Neural cell (in vitro differentiated cells): Measurements from ENCODE around the gene RBM8A. TPM values are rescaled to one million over a fixed set of nuclear protein-coding genes. Genes with fewer than 3 reads are reported as not detected.

Source experiments
- H2AFZ ChIP-seq: fragments of 200-600, 300-800 bp; sonication (generic), shearing (Covaris generic); 2 replicates; pipeline ENCODE4 v1.6.0; 2014; ENCODE audit warnings: low read depth, mild to moderate bottlenecking, antibody characterized with exemption, low read length, moderate library complexity
- H3F3A ChIP-seq: fragments of 200-600 bp; shearing (Covaris generic); 2 replicates; pipeline ENCODE4 v1.6.1; 2016; ENCODE audit warnings: mild to moderate bottlenecking, moderate library complexity, mixed read lengths, antibody characterized with exemption, low read length; ENCODE audit not compliant: insufficient read depth, poor library complexity, severe bottlenecking
- H3K27ac ChIP-seq: fragments of 200-600, 300-800 bp; sonication (generic), shearing (Covaris generic); 2 replicates; pipeline ENCODE4 v1.5.1; 2014; ENCODE audit warnings: mild to moderate bottlenecking, low read length, moderate library complexity
- H3K27me3 ChIP-seq: fragments of 300-800, 200-600 bp; sonication (generic), shearing (Covaris generic); 2 replicates; pipeline ENCODE4 v1.6.0; 2014; ENCODE audit warnings: mild to moderate bottlenecking, low read depth, low read length, moderate library complexity; ENCODE audit not compliant: insufficient read depth
- H3K36me3 ChIP-seq: fragments of 300-800, 200-600 bp; sonication (generic), shearing (Covaris generic); 2 replicates; pipeline ENCODE4 v1.5.1; 2014; ENCODE audit warnings: mild to moderate bottlenecking, antibody characterized with exemption, low read length, moderate library complexity; ENCODE audit not compliant: insufficient read depth
- H3K4me2 ChIP-seq: fragments of 300-800, 200-600 bp; sonication (generic), shearing (Covaris generic); 2 replicates; pipeline ENCODE4 v1.6.0; 2014; ENCODE audit warnings: mild to moderate bottlenecking, low read length
- H3K4me3 ChIP-seq: fragments of 300-800, 200-600 bp; sonication (generic), shearing (Covaris generic); 2 replicates; pipeline ENCODE4 v1.5.1; 2014; ENCODE audit warnings: mild to moderate bottlenecking, low read length, moderate library complexity
- H3K79me2 ChIP-seq: fragments of 200-600 bp; shearing (Covaris generic); replicated peaks from 2 replicates; pipeline ENCODE4 v1.6.0; 2014; ENCODE audit warnings: mild to moderate bottlenecking, low read length, moderate library complexity; ENCODE audit not compliant: insufficient read depth
- H3K9ac ChIP-seq: fragments of 300-800, 200-600 bp; sonication (generic), shearing (Covaris generic); 2 replicates; pipeline ENCODE4 v1.6.1; 2016; ENCODE audit warnings: mild to moderate bottlenecking, low read length, mixed read lengths
- H3K9me2 ChIP-seq: fragments of 200-600 bp; shearing (Covaris generic); 2 replicates; pipeline ENCODE4 v1.6.1; 2016; ENCODE audit warnings: mild to moderate bottlenecking, low read length, mixed read lengths; ENCODE audit not compliant: insufficient read depth
- H3K9me3 ChIP-seq: fragments of 200-600, 300-800 bp; sonication (generic), shearing (Covaris generic); 2 replicates; pipeline ENCODE4 v1.6.1; 2016; ENCODE audit warnings: mild to moderate bottlenecking, mixed run types, low read length, moderate library complexity, mixed read lengths
- H4K20me1 ChIP-seq: fragments of 200-600 bp; shearing (Covaris generic); 2 replicates; pipeline ENCODE4 v1.6.1; 2016; ENCODE audit warnings: mild to moderate bottlenecking, mixed run types; ENCODE audit not compliant: insufficient read depth
- CTCF ChIP-seq: fragments of 450-650 bp; IDR thresholded peaks from 2 replicates; pipeline ENCODE4 v1.5.1; 2014; ENCODE audit warnings: antibody characterized with exemption, mild to moderate bottlenecking, moderate library complexity; ENCODE audit not compliant: poor library complexity, severe bottlenecking
- EP300 ChIP-seq: fragments of 450-650 bp; conservative IDR thresholded peaks from 2 replicates; pipeline ENCODE4 v1.6.1; 2014; ENCODE audit warnings: antibody characterized with exemption, mild to moderate bottlenecking, moderate library complexity; ENCODE audit not compliant: poor library complexity, severe bottlenecking
- EZH2 ChIP-seq: fragments of 200-600, 300-800 bp; shearing (Covaris generic), sonication (generic); IDR thresholded peaks from 2 replicates; pipeline ENCODE4 v1.6.1; 2014; ENCODE audit warnings: antibody characterized with exemption, low read length, borderline replicate concordance, mild to moderate bottlenecking; ENCODE audit not compliant: insufficient read depth, poor library complexity, severe bottlenecking
- MXI1 ChIP-seq: fragments of 450-650 bp; conservative IDR thresholded peaks from 2 replicates; pipeline ENCODE4 v1.6.1; 2014; ENCODE audit warnings: antibody characterized with exemption, mild to moderate bottlenecking; ENCODE audit not compliant: poor library complexity, severe bottlenecking
- POLR2AphosphoS5 ChIP-seq: IDR thresholded peaks from 2 replicates; pipeline ENCODE4 v1.6.1; 2012
- RAD21 ChIP-seq: fragments of 450-650 bp; conservative IDR thresholded peaks from 2 replicates; pipeline ENCODE4 v1.6.1; 2014; ENCODE audit warnings: antibody characterized with exemption, mild to moderate bottlenecking, moderate library complexity
- SMC3 ChIP-seq: fragments of 450-650 bp; conservative IDR thresholded peaks from 2 replicates; pipeline ENCODE4 v1.6.1; 2014; ENCODE audit warnings: antibody characterized with exemption, mild to moderate bottlenecking, moderate library complexity; ENCODE audit not compliant: poor library complexity
- TAF1 ChIP-seq: IDR thresholded peaks from 2 replicates; pipeline ENCODE4 v1.6.1; 2012; ENCODE audit warnings: low read depth
- polyA plus RNA-seq: library from polyadenylated mRNA; depleted of rRNA; stranded (reverse); fragments of >200 nt; gene quantifications from 2 replicates; pipeline ENCODE4 v1.2.3, GENCODE V29; 2014
- TF ChIP-seq, protein P1 (sequence below): IDR thresholded peaks from 2 replicates; pipeline ENCODE4 v1.6.1; 2012; ENCODE audit warnings: borderline replicate concordance

The RBM8A gene
- polyA plus RNA-seq, 1 donor from 2014 or later, result 366 TPM

- Histone ChIP-seq H2AFZ (no peak overlapping the region), H3K27ac (no peak overlapping the region), H3K9me2 (no peaks in the 10 kb centered on the region), H4K20me1 (no peaks in the 10 kb centered on the region), H3K4me3 (no peak overlapping the region), H3K9ac (no peak overlapping the region), H3K79me2 (no peaks in the 10 kb centered on the region), H3K4me2 (no peak overlapping the region), H3K9me3 (no peaks in the 10 kb centered on the region), H3F3A (no peaks in the 10 kb centered on the region), H3K27me3 (no peaks in the 10 kb centered on the region), H3K36me3 (no peaks in the 10 kb centered on the region)
- no peak for TF ChIP-seq POLR2AphosphoS5
These were observed 17.2 kb upstream of the RBM8A start for GRCh38 chr1:145944532-145944931.

DNA sequence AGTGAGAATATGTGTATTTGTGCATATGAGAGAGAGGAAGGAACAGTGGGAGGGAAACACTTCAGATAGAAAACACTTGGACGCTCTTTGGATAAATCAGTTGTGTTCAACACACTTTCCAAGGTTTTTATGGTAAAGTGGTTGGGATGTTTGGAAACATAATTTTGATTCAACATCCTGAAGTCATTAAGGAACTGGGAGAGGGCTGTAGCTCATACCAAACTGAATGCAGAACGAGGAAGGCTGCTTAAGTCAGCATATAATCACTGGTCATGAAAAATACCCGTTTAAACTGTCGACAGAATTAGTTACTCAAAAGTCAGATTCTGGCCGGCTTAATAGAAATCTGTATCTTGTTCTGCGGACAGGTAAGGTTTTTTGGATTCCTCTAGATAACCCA lies 15.6 kb upstream of the RBM8A start:
- Histone ChIP-seq H3K27me3 (no peaks in the 10 kb centered on the region), H3K79me2 (no peaks in the 10 kb centered on the region), H3F3A (no peaks in the 10 kb centered on the region), H3K27ac (no peak overlapping the region), H4K20me1 (no peaks in the 10 kb centered on the region), H3K9ac (no peak overlapping the region), H3K36me3 (no peaks in the 10 kb centered on the region), H3K9me2 (no peaks in the 10 kb centered on the region), H3K9me3 (no peaks in the 10 kb centered on the region), H3K4me3 (no peak overlapping the region), H2AFZ (no peak overlapping the region), H3K4me2 (no peak overlapping the region)
- TF ChIP-seq POLR2AphosphoS5 (no peak), RAD21 (no peak), EZH2 (no peak), TAF1 (no peak), SMC3 (no peak), EP300 (no peak), MXI1 (no peak), CTCF (no peak)
- TF ChIP-seq, protein P1, sequence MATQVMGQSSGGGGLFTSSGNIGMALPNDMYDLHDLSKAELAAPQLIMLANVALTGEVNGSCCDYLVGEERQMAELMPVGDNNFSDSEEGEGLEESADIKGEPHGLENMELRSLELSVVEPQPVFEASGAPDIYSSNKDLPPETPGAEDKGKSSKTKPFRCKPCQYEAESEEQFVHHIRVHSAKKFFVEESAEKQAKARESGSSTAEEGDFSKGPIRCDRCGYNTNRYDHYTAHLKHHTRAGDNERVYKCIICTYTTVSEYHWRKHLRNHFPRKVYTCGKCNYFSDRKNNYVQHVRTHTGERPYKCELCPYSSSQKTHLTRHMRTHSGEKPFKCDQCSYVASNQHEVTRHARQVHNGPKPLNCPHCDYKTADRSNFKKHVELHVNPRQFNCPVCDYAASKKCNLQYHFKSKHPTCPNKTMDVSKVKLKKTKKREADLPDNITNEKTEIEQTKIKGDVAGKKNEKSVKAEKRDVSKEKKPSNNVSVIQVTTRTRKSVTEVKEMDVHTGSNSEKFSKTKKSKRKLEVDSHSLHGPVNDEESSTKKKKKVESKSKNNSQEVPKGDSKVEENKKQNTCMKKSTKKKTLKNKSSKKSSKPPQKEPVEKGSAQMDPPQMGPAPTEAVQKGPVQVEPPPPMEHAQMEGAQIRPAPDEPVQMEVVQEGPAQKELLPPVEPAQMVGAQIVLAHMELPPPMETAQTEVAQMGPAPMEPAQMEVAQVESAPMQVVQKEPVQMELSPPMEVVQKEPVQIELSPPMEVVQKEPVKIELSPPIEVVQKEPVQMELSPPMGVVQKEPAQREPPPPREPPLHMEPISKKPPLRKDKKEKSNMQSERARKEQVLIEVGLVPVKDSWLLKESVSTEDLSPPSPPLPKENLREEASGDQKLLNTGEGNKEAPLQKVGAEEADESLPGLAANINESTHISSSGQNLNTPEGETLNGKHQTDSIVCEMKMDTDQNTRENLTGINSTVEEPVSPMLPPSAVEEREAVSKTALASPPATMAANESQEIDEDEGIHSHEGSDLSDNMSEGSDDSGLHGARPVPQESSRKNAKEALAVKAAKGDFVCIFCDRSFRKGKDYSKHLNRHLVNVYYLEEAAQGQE, result no peak

GRCh38 chr1:145942405-145942804 lies 15.1 kb upstream of the RBM8A start:
- Histone ChIP-seq H3K9ac (no peak overlapping the region), H3K36me3 (no peaks in the 10 kb centered on the region), H3K27ac (no peak overlapping the region), H3K4me3 (no peak overlapping the region), H3K27me3 (no peaks in the 10 kb centered on the region), H3K9me3 (no peaks in the 10 kb centered on the region), H3K9me2 (no peaks in the 10 kb centered on the region), H3K4me2 (no peak overlapping the region), H2AFZ (no peak overlapping the region), H3F3A (no peaks in the 10 kb centered on the region), H3K79me2 (no peaks in the 10 kb centered on the region), H4K20me1 (no peaks in the 10 kb centered on the region)
- TF ChIP-seq TAF1 (no peak), MXI1 (no peak), POLR2AphosphoS5 (no peak), SMC3 (no peak), CTCF (no peak), EP300 (no peak), RAD21 (no peak), EZH2 (no peak)
- TF ChIP-seq, protein P1, result no peak
